GM18951 (cell line): ENCODE measurements around the gene PPM1E.
"Not testable (repeated sequence)": the region's sequence is repeated elsewhere in the genome, so short reads cannot be mapped to it uniquely, and the experiment has no call there.

Experiments
- POLR2A ChIP-seq: IDR thresholded peaks from 4 replicates; pipeline ENCODE4 v1.6.1; 2011; ENCODE audit warnings: mild to moderate bottlenecking; ENCODE audit not compliant: insufficient read length, insufficient read depth; ENCODE audit errors: extremely low read depth
- in situ Hi-C: fragments of 300-500 bp; cut with MboI; formaldehyde crosslinking; loops from one replicate; pipeline ENCODE4 v1.12.0; 2022; ENCODE audit warnings: low sequenced_read_pairs, mixed read lengths, inconsistent platforms; ENCODE audit not compliant: unreplicated experiment

PPM1E gene

DNA sequence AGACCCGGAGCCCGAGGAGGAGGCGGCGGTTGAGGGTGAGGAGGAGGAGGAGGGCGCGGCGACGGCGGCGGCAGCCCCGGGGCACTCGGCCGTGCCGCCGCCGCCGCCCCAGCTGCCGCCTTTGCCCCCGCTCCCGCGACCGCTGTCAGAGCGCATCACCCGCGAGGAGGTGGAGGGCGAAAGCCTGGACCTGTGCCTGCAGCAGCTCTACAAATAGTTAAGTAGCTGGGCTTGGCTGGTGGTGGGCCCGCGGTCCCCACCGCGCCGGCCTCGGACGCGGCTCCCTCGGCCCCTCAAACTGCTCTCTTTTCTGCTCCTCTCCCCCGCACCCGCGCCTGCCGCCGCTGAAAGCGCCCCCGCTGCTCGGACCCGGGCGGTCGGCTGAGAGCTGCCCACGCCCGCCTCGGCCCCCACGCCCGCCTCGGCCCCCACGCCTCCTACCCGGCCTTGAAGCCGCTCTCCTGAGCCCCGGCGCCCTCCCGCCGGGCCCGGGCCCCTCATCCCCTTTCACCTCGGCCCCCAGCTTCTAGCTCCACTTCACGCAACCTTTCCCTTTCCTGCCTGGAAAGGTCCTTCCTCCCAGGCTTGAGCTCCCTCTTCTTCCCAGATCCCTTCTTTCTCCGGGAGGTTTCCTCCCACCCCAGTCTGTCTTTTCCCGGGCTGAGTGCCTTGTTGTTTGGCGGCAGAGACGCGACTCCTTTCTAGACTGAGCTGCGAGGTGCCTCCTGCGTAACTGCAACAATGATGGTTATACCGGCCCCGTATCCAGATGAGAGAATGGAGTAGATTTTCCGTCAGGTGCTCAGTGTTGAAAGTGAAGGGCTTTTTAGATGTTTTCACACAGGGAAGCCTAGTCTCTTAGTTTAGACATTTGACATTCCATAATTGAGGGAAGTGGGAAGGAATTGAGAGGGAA, 850 bp downstream of the PPM1E start:
- in situ Hi-C loops: no loop called here
- TF ChIP-seq POLR2A: no peak

DNA sequence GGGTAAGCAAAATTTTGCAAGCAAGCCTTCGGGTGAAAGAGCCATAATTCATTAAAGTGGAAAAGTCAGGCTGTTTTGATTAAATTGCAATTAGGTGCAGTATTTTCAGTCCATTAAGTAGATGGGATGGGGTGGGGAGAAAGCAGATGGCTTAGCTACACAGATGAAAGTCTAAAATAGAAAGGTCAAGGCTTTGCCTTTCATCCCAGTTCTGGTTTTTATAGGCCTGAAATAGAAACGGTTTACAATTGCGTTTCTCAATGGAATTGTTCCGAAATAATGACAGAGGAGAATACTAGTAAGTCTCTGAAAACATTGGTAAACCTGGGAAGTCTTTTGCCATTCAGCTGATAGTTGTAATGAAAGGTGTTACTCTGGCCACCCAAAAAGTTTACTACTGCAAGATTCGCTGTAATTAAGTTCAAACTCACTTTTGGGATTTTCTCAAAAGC, 1.5 kb downstream of the PPM1E start:
- in situ Hi-C loops: no loop called here
- no peak for TF ChIP-seq POLR2A

DNA sequence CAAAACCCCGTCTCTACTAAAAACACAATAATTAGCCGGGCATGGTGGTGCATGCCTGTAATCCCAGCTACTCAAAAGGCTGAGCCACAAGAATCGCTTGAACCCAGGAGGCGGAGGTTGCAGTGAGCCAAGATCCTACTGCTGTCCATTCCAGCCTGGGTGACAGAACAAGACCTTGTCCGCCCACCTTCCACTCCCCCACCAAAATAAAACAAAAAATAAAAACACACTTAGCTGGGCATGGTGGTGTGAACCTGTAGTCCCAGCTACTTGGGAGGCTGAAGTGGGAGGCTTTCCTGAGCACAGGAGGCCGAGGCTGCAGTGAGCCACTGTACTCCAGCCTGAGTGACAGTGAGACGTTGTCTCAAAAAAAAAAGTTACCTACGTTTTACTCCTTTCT, 3.2 kb downstream of the PPM1E start:
- in situ Hi-C loops: no loop called here
- TF ChIP-seq POLR2A: no peak

DNA sequence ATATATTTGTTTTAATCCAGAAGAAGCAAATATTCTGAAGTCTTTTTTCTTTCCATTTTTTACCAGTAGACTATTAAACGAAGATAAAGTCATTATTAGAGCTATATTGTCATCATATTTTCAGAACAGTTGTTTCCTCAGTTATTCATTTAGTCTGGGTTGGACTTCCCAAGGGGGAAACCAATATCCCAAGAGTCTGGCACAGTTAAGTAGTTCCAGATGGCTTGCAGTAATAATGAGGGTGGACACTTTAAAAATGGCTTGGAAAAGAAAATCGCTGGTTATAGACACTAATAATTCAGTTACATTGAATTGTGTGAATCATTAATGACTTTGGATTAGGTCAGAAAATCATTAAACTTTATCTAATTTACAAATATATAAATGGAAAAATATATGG, 3.9 kb downstream of the PPM1E start:
- in situ Hi-C loops: no loop called here
- no peak for TF ChIP-seq POLR2A

DNA sequence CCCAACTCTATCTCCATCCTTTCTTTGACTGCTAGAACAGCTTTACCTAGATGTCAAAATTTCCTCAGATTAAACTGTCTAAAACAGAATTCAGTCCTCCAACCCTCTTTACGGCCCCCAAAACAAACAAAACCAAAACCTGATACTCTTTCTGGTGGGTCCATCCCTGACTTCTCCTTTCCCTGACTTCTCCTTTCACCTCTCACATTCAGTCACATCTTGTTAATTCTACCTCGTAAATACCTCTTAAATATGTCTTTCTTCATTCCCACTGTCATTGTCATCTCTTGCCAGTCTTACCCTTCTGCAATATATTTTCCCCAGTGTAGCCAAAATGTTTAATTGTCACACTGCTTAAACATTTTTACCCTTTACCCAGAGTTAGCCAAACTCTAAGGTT, 4.6 kb downstream of the PPM1E start:
- in situ Hi-C loops: no loop called here
- TF ChIP-seq POLR2A: no peak

DNA sequence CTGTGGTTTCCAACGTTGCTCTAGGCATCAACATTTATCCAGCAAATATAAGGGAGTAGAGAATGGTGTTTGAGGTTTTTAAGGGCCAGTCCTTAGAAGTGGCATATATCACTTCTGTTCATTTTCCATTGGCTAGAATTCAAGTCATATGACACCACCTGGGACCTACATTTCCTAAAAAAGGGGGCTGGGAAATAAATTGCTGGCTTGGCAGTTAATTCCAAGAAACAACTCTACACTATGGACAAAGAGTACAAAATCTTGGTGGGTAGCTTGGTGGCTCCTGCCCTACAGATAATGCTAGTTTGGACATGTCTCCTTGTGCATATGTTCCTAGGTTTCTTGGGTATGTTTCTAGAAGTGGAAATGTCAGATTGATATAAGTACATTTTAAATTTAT, 7.6 kb downstream of the PPM1E start:
- TF ChIP-seq POLR2A: no peak
- in situ Hi-C loops: no loop called here

DNA sequence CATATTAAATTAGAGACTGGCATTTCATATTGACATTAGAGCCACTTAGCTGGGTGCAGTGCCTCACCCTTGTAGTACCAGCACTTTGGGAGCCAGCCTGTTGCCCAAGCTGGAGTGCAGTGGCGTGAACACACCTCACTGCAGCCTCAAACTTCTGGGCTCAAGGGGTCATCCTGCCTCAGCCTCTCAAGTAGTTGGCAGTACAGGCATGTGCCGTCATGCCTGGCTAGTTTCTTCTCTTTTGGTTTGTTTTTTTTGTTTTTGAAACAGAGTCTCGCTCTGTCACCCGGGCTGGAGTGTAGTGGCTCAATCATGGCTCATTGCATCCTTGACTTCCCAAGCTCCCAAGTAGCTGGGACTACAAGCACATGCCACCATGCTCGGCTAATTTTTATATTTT, 8.7 kb downstream of the PPM1E start:
- in situ Hi-C loops: no loop called here

DNA sequence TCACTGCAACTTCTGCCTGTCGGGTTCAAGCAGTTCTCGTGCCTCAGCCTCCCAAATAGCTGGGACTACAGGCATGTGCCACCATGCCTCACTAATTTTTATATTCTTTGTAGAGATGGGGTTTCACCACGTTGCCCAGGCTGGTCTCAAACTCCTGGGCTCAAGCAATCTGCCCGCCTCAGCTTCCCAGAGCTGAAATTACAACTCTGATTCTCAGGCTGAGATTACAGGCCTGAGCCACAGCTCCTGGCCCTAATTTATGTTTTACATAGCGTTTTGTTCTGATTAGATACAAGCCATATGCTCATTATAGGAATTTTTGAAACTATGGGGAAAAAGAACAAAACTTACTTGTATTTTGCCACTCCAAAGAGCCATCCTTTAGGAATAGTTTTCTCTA, 22.8 kb downstream of the PPM1E start:
- in situ Hi-C loops: not testable (repeated sequence)

More for the DNA sequence above, 8.7 kb downstream of the PPM1E start:
- no peak for TF ChIP-seq POLR2A

DNA sequence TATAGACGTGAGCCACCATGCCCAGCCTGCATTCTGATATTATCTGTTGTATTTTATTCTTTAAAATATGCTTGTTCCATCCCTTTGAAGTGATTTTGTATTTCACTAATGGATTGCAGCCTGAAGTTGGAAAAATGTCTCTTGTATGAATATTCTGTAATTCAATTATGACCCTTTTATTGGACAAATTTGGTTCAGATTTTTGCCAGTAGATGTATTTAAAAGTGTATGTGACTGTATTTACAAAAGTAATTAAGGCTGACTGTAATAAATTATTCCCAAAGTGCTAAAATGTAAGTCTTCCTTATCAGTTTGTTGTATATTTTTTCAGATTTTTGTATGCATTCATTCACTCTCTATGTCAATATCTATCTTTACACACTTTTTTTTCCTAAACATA, 23.8 kb downstream of the PPM1E start:
- in situ Hi-C loops: no loop called here
- no peak for TF ChIP-seq POLR2A

DNA sequence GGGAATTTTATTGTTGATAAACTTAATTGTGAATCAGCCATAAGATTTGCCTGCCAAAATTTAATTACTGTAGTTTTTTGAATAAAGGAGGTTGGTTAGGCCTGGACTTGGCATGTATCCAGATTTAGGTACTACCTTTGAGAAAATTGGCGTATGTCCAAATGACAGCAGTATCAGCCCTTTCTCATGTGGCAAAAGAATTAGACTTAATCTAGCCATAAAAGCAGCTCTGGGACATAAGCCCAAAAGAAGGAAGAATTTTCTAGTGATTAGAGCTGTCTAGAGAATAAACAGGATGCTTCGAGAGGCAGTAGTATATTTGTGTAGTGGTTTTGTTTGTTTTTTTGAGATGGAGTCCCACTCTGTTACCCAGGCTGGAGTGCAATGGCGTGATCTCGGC, 27.7 kb downstream of the PPM1E start:
- TF ChIP-seq POLR2A: no peak
- in situ Hi-C loops: no loop called here

DNA sequence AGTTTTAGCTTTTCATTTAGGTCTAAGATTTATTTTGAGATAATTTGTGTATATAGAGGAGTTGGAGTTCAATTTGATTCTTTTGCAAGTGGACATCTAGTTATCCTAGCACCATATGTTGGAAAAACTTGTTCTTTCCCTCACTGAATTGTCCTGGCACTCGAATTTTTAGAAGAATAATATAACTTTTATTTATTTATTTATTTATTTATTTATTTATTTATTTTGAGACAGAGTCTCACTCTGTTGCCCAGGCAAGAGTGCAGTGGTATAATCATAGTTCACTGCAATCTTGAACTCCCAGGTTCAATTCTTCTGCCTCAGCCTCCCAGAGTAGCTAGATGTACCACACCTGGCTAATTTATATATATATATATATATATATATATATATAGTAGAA, 29.4 kb downstream of the PPM1E start:
- in situ Hi-C loops: no loop called here
- TF ChIP-seq POLR2A: no peak

DNA sequence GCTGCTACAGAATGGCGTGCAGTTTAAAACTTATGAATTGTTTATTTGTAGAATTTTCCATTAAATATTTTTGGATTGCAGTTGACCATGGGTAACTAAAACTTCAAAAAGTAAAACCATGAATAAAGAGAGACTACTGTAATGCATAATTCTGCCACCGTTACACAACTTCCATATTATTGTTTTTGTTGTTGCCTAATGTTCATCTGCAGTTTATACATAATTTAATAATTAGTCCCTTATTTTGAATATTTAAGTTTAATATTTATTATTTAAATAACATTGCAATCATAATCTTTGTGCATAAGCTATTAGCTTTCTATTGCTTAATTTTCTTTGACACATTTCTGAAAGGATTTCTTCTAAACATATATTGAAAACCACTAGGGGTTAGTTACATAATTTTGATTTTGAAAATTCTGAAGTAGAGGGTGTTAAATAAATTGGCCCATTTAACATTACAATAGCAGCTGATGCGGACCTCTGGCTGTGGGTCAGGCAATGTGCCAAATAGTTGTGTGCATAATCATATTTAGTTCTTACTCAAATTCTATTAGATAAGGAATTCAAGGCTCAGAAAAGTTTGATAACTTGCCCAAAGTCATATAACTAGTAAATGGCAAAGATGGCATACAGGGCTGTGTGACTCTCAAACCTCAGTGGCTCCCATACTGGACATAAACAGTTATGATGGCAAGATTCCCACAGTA, 31.1 kb downstream of the PPM1E start:
- in situ Hi-C loops: no loop called here
- no peak for TF ChIP-seq POLR2A

DNA sequence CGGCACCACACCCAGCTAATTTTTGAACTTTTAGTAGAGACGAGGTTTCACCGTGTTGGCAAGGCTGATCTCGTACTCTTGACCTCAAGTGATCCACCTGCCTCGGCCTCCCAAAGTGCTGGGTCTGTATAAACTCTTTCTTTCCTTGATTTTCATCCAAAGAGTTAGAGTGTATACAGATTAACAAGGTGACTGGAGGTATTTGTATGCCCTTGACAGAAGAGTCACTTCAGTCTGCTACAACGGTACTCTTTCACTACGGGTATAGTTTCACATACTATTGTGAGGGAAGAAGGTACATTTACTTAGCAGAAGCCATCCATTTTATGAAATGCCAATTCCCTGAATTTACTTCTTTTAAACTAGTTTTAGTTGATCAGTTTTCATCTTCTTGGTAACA, 32.5 kb downstream of the PPM1E start:
- in situ Hi-C loops: no loop called here
- no peak for TF ChIP-seq POLR2A

DNA sequence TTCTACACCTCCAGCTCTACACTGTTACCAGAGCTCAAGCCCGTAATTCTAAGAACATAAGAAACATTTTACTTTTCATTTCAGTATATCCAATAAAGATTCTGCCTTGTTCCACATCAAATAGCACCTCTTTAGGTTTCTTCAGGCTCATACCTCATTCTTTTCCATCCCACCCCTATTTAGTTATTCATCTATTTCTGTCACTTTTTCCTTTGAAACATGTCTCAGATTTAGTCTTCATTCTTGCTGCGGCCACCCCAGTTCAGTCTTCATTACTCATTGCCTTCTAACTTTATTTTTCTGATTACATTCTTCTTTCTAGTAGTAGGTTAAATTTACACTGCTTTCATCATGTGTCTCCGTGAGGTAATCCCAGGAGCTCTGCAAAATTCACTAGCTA, 33.5 kb downstream of the PPM1E start:
- in situ Hi-C loops: no loop called here
- TF ChIP-seq POLR2A: no peak
